GM12878 (cell line): Measurements from ENCODE around the gene ZNF837.

Experiments used
- CHD2 ChIP-seq: IDR thresholded peaks from 2 replicates; pipeline ENCODE4 v1.6.1; 2011; ENCODE audit warnings: low read depth, low read length, improper control_type of control experiment, borderline replicate concordance
- CHD4 ChIP-seq: fragments of 200-600 bp; sonication (generic); IDR thresholded peaks from 2 replicates; pipeline ENCODE4 v1.6.1; 2016; ENCODE audit warnings: mild to moderate bottlenecking
- CTCF ChIP-seq, 3 experiments: IDR thresholded peaks in 2 of 3; conservative IDR thresholded peaks in 1 of 3; 2 replicates each; pipeline ENCODE4 v1.5.1; 2011; ENCODE audit warnings: low read depth in 3 of 3, low read length in 3 of 3, mild to moderate bottlenecking in 3 of 3, control low read depth in 2 of 3, moderate library complexity in 2 of 3, inconsistent platforms in 1 of 3, mixed read lengths in 1 of 3; ENCODE audit not compliant: control insufficient read depth in 2 of 3, insufficient read depth in 1 of 3; ENCODE audit errors: extremely low read depth in 1 of 3
- FOS ChIP-seq: IDR thresholded peaks from 3 replicates; pipeline ENCODE4 v1.6.1; 2011; ENCODE audit warnings: borderline replicate concordance; ENCODE audit not compliant: insufficient read length; ENCODE audit errors: extremely low read depth
- HDAC2 ChIP-seq: fragments of 200-600 bp; sonication (generic); IDR thresholded peaks from 2 replicates; pipeline ENCODE4 v1.6.1; 2017
- JUNB ChIP-seq: IDR thresholded peaks from 2 replicates; pipeline ENCODE4 v1.6.1; 2016; ENCODE audit warnings: antibody characterized with exemption, mild to moderate bottlenecking
- NR2C2 ChIP-seq: IDR thresholded peaks from 2 replicates; pipeline ENCODE4 v1.6.1; 2011; ENCODE audit warnings: borderline replicate concordance, low read depth; ENCODE audit not compliant: control insufficient read depth, insufficient read length
- PKNOX1 ChIP-seq: fragments of 450-650 bp; IDR thresholded peaks from 2 replicates; pipeline ENCODE4 v1.6.1; 2016; ENCODE audit warnings: mild to moderate bottlenecking
- REST ChIP-seq: IDR thresholded peaks from 2 replicates; pipeline ENCODE4 v1.6.1; 2012; ENCODE audit warnings: mild to moderate bottlenecking, low read depth, low read length
- SIN3A ChIP-seq: IDR thresholded peaks from 2 replicates; pipeline ENCODE4 v1.6.1; 2012; ENCODE audit warnings: low read depth, low read length, improper control_type of control experiment
- TAF1 ChIP-seq: IDR thresholded peaks from 2 replicates; pipeline ENCODE4 v1.6.1; 2011; ENCODE audit warnings: mild to moderate bottlenecking, low read depth, low read length, borderline replicate concordance
- YY1 ChIP-seq: IDR thresholded peaks from 2 replicates; pipeline ENCODE4 v1.6.1; 2011; ENCODE audit warnings: low read depth, mild to moderate bottlenecking, low read length
- ZBTB40 ChIP-seq: fragments of 450-650 bp; IDR thresholded peaks from 2 replicates; pipeline ENCODE4 v1.6.1; 2016; ENCODE audit warnings: mild to moderate bottlenecking, moderate library complexity, borderline replicate concordance
- TF ChIP-seq, protein P1 (sequence below): fragments of 450-650 bp; IDR thresholded peaks from 2 replicates; pipeline ENCODE4 v1.6.1; 2016; ENCODE audit warnings: mild to moderate bottlenecking

DNA sequence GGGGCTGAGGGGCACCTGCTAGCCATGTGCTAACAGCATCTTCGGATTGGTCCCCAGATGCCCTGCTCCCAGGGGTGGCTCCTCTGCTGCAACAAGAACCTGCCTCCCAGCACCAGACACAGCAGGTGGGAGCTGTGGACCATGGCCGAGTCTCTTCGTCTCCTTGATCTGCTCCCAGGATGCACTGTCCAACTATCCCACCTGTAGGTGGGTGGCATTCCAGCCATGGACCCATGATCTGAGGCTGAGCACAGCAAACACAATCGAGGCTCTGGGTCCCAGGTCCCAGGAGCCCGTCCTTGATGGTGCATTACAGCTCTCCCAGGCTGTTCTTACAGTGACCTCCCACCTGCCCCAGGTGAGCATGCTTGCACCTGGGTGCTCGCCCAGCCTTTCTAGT lies 1.6 kb downstream of the ZNF837 start:
- TF ChIP-seq CTCF (IDR thresholded peaks at IDR 0.05 in 2 of 3, conservative IDR thresholded peaks at IDR 0.05 in 1 of 3; ENCODE audit: control insufficient read depth in 2 of 3, extremely low read depth in 1 of 3, insufficient read depth in 1 of 3, low read depth in 3 of 3, low read length in 3 of 3) (no peak), TAF1 (no peak), FOS (no peak), CHD4 (no peak), JUNB (no peak), ZBTB40 (no peak), PKNOX1 (no peak), YY1 (no peak), SIN3A (no peak), HDAC2 (no peak), REST (no peak), CHD2 (no peak), NR2C2 (no peak)
- TF ChIP-seq, protein P1, sequence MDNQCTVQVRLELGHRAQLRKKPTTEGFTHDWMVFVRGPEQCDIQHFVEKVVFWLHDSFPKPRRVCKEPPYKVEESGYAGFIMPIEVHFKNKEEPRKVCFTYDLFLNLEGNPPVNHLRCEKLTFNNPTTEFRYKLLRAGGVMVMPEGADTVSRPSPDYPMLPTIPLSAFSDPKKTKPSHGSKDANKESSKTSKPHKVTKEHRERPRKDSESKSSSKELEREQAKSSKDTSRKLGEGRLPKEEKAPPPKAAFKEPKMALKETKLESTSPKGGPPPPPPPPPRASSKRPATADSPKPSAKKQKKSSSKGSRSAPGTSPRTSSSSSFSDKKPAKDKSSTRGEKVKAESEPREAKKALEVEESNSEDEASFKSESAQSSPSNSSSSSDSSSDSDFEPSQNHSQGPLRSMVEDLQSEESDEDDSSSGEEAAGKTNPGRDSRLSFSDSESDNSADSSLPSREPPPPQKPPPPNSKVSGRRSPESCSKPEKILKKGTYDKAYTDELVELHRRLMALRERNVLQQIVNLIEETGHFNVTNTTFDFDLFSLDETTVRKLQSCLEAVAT: no peak
